HepG2 (cell line): ENCODE results near the gene FCN3. TPM values are rescaled to one million over a fixed set of nuclear protein-coding genes. Genes with fewer than 3 reads are reported as not detected.

Source experiments
- GFI1 ChIP-seq: sonication (generic); formaldehyde crosslinking; IDR thresholded peaks from 2 replicates; pipeline ENCODE4 v1.5.0; 2020; ENCODE audit warnings: missing genetic modification reagents, mild to moderate bottlenecking, borderline replicate concordance
- HNRNPLL ChIP-seq: fragments of 200-400 bp; formaldehyde crosslinking; IDR thresholded peaks from 2 replicates; pipeline ENCODE4 v1.6.1; 2017; ENCODE audit warnings: mild to moderate bottlenecking, low read depth, low read length; ENCODE audit not compliant: poor library complexity, severe bottlenecking
- HOXA3 ChIP-seq: sonication (generic); formaldehyde crosslinking; IDR thresholded peaks from 2 replicates; pipeline ENCODE4 v1.5.0; 2020; ENCODE audit warnings: missing genetic modification reagents
- ISX ChIP-seq: sonication (generic); formaldehyde crosslinking; conservative IDR thresholded peaks from 2 replicates; pipeline ENCODE4 v1.5.0; 2020; ENCODE audit warnings: missing genetic modification reagents
- KMT2B ChIP-seq: IDR thresholded peaks from 2 replicates; pipeline ENCODE4 v1.6.1; 2016; ENCODE audit warnings: missing genetic modification reagents, missing compliant biosample characterization
- MAX ChIP-seq: IDR thresholded peaks from 2 replicates; pipeline ENCODE4 v1.6.1; 2012; ENCODE audit warnings: inconsistent platforms
- MAZ ChIP-seq, 2 experiments: sonication (generic) in 1 of 2; formaldehyde crosslinking in 1 of 2; IDR thresholded peaks; 2 replicates each; pipeline versions ENCODE4 v1.5.0 to v1.6.1; 2012 to 2020; ENCODE audit warnings: low read depth in 2 of 2, mild to moderate bottlenecking in 2 of 2, borderline replicate concordance in 1 of 2, improper control_type of control experiment in 1 of 2, low read length in 1 of 2, missing genetic modification reagents in 1 of 2, moderate library complexity in 1 of 2
- PRPF4 ChIP-seq: fragments of 200-400 bp; formaldehyde crosslinking; IDR thresholded peaks from 2 replicates; pipeline ENCODE4 v1.6.1; 2016; ENCODE audit warnings: low read length, low read depth; ENCODE audit not compliant: poor library complexity, severe bottlenecking
- RNF219 ChIP-seq: sonication (generic); formaldehyde crosslinking; IDR thresholded peaks from 2 replicates; pipeline ENCODE4 v1.5.0; 2020; ENCODE audit warnings: mild to moderate bottlenecking, missing genetic modification reagents
- SMAD3 ChIP-seq: sonication (generic); formaldehyde crosslinking; IDR thresholded peaks from 2 replicates; pipeline ENCODE4 v1.4.0; 2020; ENCODE audit warnings: missing genetic modification reagents
- THAP9 ChIP-seq: sonication (generic); formaldehyde crosslinking; IDR thresholded peaks from 2 replicates; pipeline ENCODE4; 2020; ENCODE audit warnings: missing genetic modification reagents, mild to moderate bottlenecking, borderline replicate concordance
- ZBTB37 ChIP-seq: sonication (generic); formaldehyde crosslinking; IDR thresholded peaks from 2 replicates; pipeline ENCODE4 v1.4.0; 2020; ENCODE audit warnings: mild to moderate bottlenecking, missing genetic modification reagents
- ZNF281 ChIP-seq: sonication (generic); formaldehyde crosslinking; IDR thresholded peaks from 2 replicates; pipeline ENCODE4 v1.4.0; 2020; ENCODE audit warnings: missing genetic modification reagents, borderline replicate concordance
- ZNF383 ChIP-seq: sonication (generic); formaldehyde crosslinking; IDR thresholded peaks from 2 replicates; pipeline ENCODE4 v1.4.0; 2020; ENCODE audit warnings: missing genetic modification reagents, mild to moderate bottlenecking, borderline replicate concordance
- ZNF431 ChIP-seq: sonication (generic); formaldehyde crosslinking; IDR thresholded peaks from 2 replicates; pipeline ENCODE4 v1.9.0; 2022; ENCODE audit warnings: missing genetic modification reagents, low read depth, mild to moderate bottlenecking, borderline replicate concordance
- ZNF7 ChIP-seq: IDR thresholded peaks from 2 replicates; pipeline ENCODE4 v1.6.1; 2016; ENCODE audit warnings: missing biosample characterization, missing genetic modification reagents
- ZNF703 ChIP-seq: sonication (generic); formaldehyde crosslinking; IDR thresholded peaks from 2 replicates; pipeline ENCODE4 v1.5.1; 2020; ENCODE audit warnings: missing genetic modification reagents, mild to moderate bottlenecking, moderate library complexity, borderline replicate concordance
- ZNF776 ChIP-seq: sonication (generic); formaldehyde crosslinking; IDR thresholded peaks from 2 replicates; pipeline ENCODE4 v1.4.0; 2020; ENCODE audit warnings: mild to moderate bottlenecking, missing genetic modification reagents
- polyA plus RNA-seq, 8 experiments: library from polyadenylated mRNA; depleted of rRNA in 3 of 8; stranded (reverse) in 7 of 8; unstranded in 1 of 8; fragments of >200 nt; fragmentation: Illumina TruSeq in 4 of 8; extraction: Trizol in 4 of 8; gene quantifications; 2 replicates each; pipeline versions ENCODE4 v1.2.1 to v1.2.3, GENCODE V29; 2011 to 2016; ENCODE audit warnings: low read depth in 4 of 8, missing spikeins in 1 of 8, mixed read lengths in 1 of 8; ENCODE audit not compliant: insufficient read depth in 1 of 8
- total RNA-seq, 5 experiments: library from RNA; depleted of rRNA; stranded (reverse); fragments of >200 nt; fragmentation: Illumina TruSeq; extraction: Trizol; gene quantifications; 2 replicates each; pipeline ENCODE4 v1.2.3, GENCODE V29; 2016; ENCODE audit warnings: low read depth in 1 of 5

The FCN3 gene
- total and polyA plus RNA-seq, 2 of the 13 experiments (the other 11 are each of a cell fraction or from before 2014, with no cell fraction given): not detected

- TF ChIP-seq ZBTB37 (CRISPR knock-in tag) (no peak), HOXA3 (0 out of 2 replicates have a peak, but pooled peaks have one; percentile 17), ZNF7 (no peak), THAP9 (CRISPR knock-in tag) (no peak), ZNF776 (CRISPR knock-in tag) (no peak), RNF219 (no peak), PRPF4 (peak; percentile 22), SMAD3 (CRISPR knock-in tag) (no peak), ZNF383 (no peak), MAZ (IDR thresholded peaks at IDR 0.05; ENCODE audit: borderline replicate concordance, low read depth, low read length) (peak; percentile 23; the same call in 1 of the 2 replicates), MAZ (CRISPR knock-in tag; IDR thresholded peaks at IDR 0.05; ENCODE audit: low read depth) (no peak), GFI1 (CRISPR knock-in tag) (0 out of 2 replicates have a peak, but pooled peaks have one; percentile 54), ZNF431 (no peak), ISX (CRISPR knock-in tag) (no peak), ZNF281 (CRISPR knock-in tag) (no peak), MAX (peak; percentile 39), KMT2B (CRISPR knock-in tag) (no peak; the same call in 1 of the 2 replicates), HNRNPLL (peak; percentile 61), ZNF703 (CRISPR knock-in tag) (no peak)
Observed at GRCh38 chr1:27350663-27351540, 23.7 kb downstream of the FCN3 start (continued).
